ENCODE data around the gene PDZD2.

PDZD2 gene

GRCh38 chr5:32136342-32136741, 497.4 kb downstream of the PDZD2 start:
- Histone ChIP-seq H2AFZ (no peak overlapping the region), H3K27me3 (ENCODE audit: control insufficient read depth, insufficient read depth, low read length) (no peaks in the 10 kb centered on the region), H3K9me3 (ENCODE audit: control insufficient read depth, low read length) (no peaks in the 10 kb centered on the region), H3K36me3 (ENCODE audit: control insufficient read depth, insufficient read depth, low read length) (no peaks in the 10 kb centered on the region), H3K4me3 (ENCODE audit: low read depth, low read length) (no peak overlapping the region), H3K4me2 (ENCODE audit: low read length) (no peak overlapping the region), H3K9ac (no peak overlapping the region), H3K27ac (no peak overlapping the region), H3K4me1 (no peaks in the 10 kb centered on the region), H3K79me2 (peaks cover 6% of the 10 kb centered on the region)
- no peak for TF ChIP-seq CTCF (IDR thresholded peaks at IDR 0.05)

GRCh38 chr5:32138839-32139493, 500.0 kb downstream of the PDZD2 start:
- no peak overlapping the region for H3K27ac ChIP-seq
- no peak for TF ChIP-seq CTCF (IDR thresholded peaks at IDR 0.05)
- no peak overlapping the region for H3K4me2 ChIP-seq (ENCODE audit: low read length)
- no peaks in the 10 kb centered on the region for H3K4me1 ChIP-seq
- no peak overlapping the region for H2AFZ ChIP-seq
- H3K9ac ChIP-seq: no peak overlapping the region
- no peaks in the 10 kb centered on the region for H3K36me3 ChIP-seq (ENCODE audit: control insufficient read depth, insufficient read depth, low read length)
- no peak overlapping the region for H3K4me3 ChIP-seq (ENCODE audit: low read depth, low read length)
- H3K27me3 ChIP-seq (ENCODE audit: control insufficient read depth, insufficient read depth, low read length): no peaks in the 10 kb centered on the region
- H3K9me3 ChIP-seq (ENCODE audit: control insufficient read depth, low read length): no peaks in the 10 kb centered on the region
- peaks cover 6% of the 10 kb centered on the region for H3K79me2 ChIP-seq

- Histone ChIP-seq H3K79me2 (peaks cover 24% of the 10 kb centered on the region), H3K4me1 (peaks cover 10% of the 10 kb centered on the region), H3K27me3 (ENCODE audit: control insufficient read depth, insufficient read depth, low read length) (no peaks in the 10 kb centered on the region), H3K4me2 (ENCODE audit: low read length) (no peak overlapping the region), H3K36me3 (ENCODE audit: control insufficient read depth, insufficient read depth, low read length) (no peaks in the 10 kb centered on the region), H3K4me3 (ENCODE audit: low read depth, low read length) (no peak overlapping the region), H3K27ac (no peak overlapping the region), H3K9ac (no peak overlapping the region), H3K9me3 (ENCODE audit: control insufficient read depth, low read length) (no peaks in the 10 kb centered on the region), H2AFZ (no peak overlapping the region)
- TF ChIP-seq CTCF (IDR thresholded peaks at IDR 0.05): no peak
Observed at GRCh38 chr5:32143617-32144377, 504.9 kb downstream of the PDZD2 start.

GRCh38 chr5:32144378-32145207, 505.7 kb downstream of the PDZD2 start:
- no peak overlapping the region for H3K4me3 ChIP-seq (ENCODE audit: low read depth, low read length)
- H3K4me2 ChIP-seq (ENCODE audit: low read length): peak overlapping the region; percentile 39
- H3K4me1 ChIP-seq: peaks cover 10% of the 10 kb centered on the region
- no peaks in the 10 kb centered on the region for H3K27me3 ChIP-seq (ENCODE audit: control insufficient read depth, insufficient read depth, low read length)
- no peaks in the 10 kb centered on the region for H3K36me3 ChIP-seq (ENCODE audit: control insufficient read depth, insufficient read depth, low read length)
- peaks cover 32% of the 10 kb centered on the region for H3K79me2 ChIP-seq
- H3K27ac ChIP-seq: no peak overlapping the region
- no peaks in the 10 kb centered on the region for H3K9me3 ChIP-seq (ENCODE audit: control insufficient read depth, low read length)
- TF ChIP-seq CTCF (IDR thresholded peaks at IDR 0.05): no peak
- no peak overlapping the region for H3K9ac ChIP-seq
- H2AFZ ChIP-seq: no peak overlapping the region
